Measurements from ENCODE around the gene LY6G5C. TPM values are rescaled to one million over a fixed set of nuclear protein-coding genes. Genes with fewer than 3 reads are reported as not detected.

The LY6G5C gene
- total and polyA plus RNA-seq, 12 donors, result 1.2 to 3.5 (median 2.0) TPM

DNA sequence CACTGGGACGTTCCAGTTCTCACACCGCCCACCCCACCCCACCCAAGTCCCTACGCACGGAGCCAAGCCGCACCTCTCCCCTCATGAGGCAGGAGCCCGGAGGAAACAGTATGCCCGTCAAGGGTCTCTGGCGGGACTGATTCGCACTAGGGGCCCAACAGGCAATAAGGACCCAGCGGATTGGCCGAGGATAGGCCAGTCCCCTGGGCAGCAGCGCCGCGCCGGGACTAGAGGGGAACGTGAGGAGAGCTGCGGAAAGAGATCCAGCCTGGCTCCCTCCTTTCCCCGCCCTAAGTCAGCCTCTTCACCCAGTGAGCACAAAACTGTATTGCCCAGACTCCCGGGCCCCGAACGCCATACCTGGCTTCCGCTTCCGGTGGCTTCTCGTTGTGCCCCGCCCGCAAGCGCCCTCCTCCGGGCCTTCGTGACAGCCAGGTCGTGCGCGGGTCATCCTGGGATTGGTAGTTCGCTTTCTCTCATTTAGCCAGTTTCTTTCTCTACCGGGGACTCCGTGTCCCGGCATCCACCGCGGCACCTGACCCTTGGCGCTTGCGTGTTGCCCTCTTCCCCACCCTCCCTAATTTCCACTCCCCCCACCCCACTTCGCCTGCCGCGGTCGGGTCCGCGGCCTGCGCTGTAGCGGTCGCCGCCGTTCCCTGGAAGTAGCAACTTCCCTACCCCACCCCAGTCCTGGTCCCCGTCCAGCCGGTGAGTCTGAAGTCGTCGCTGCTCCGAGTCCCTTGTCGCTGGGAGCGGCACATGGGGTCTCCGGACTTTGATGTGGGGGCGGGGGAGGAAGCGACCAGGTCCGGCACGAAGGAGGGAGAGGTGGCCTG is 15.1 kb downstream of the LY6G5C start, which contains the start of gene CSNK2B:
CSNK2B (plus strand) TSS at position 580 of the 836 bp plus-strand sequence. CDS start 752 bp downstream, outside the sequence.
- 0 to 1% methylated on average over 63 of the region's 63 CpGs for WGBS, 2 donors
- Histone ChIP-seq H3K27me3 (no peaks in the 10 kb centered on the region), H3K9me3 (no peaks in the 10 kb centered on the region), H3K36me3 (peaks cover 0 to 64% (median 37%) of the 10 kb centered on the region in 9 donors), H3K4me1 (peaks cover 14 to 62% (median 52%) of the 10 kb centered on the region in 9 donors), H3K27ac (peak within 1 kb of the TSS; percentile 70 to 98 (median 96)), H3K4me3 (peak within 1 kb of the TSS; percentile 59 to 98 (median 82))
- intact Hi-C loops (cut with DNase I), result loop anchor here in 2 of 10 donors (5.0 to 10.0 kb wide), 4 partner anchors 123 to 1749 kb away; partner anchors contain the start of genes CUTA (in 1 of the 2), DDX39B (in 1 of the 2) and PHF1 (in 1 of the 2)
- TF ChIP-seq, protein P1, sequence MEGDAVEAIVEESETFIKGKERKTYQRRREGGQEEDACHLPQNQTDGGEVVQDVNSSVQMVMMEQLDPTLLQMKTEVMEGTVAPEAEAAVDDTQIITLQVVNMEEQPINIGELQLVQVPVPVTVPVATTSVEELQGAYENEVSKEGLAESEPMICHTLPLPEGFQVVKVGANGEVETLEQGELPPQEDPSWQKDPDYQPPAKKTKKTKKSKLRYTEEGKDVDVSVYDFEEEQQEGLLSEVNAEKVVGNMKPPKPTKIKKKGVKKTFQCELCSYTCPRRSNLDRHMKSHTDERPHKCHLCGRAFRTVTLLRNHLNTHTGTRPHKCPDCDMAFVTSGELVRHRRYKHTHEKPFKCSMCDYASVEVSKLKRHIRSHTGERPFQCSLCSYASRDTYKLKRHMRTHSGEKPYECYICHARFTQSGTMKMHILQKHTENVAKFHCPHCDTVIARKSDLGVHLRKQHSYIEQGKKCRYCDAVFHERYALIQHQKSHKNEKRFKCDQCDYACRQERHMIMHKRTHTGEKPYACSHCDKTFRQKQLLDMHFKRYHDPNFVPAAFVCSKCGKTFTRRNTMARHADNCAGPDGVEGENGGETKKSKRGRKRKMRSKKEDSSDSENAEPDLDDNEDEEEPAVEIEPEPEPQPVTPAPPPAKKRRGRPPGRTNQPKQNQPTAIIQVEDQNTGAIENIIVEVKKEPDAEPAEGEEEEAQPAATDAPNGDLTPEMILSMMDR (IDR thresholded peaks at IDR 0.05), result peak in 5 of 9 donors; percentile 12 to 42 (median 27)
- DNase-seq (peak; percentile 98 to 99), ATAC-seq (peak; percentile 89 to 94 (median 92))

DNA sequence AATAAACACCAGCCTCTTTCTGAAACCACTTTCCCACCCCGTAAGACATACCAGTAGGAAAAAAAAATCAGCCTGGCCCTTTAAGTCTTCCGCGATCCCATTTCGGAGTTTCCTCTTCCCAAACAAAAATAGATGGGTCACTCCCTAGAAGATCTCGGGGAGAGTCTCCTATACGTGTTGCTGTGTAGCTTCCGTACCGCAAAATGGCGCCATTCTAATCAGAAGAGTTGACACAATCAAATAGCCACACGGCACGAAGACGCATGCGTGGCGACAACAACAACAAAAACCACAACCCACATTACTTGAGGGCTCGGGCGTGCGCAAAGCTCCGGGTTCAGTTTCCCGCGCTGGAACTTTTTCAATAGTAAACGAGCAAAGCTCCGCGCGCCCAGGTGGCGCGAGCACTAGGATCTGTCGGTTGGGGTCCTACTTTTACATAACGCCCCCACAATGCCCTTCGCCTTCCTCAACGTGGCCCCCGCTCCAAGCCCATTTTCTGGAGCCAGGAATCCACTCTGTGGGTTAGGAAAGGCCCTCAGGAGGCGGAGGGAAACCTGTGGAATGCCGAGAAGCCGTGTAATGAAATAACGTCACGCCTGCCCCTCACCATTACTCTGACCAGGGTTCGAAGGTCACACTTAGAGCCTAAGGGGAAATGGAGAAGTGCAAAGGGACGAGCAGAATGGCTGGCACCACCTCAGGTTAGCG is 15.9 kb downstream of the LY6G5C start, which contains the start of gene GPANK1:
GPANK1 (minus strand) TSS at position 208 of the 711 bp plus-strand sequence. CDS start 519 bp downstream, outside the sequence.
- DNase-seq, result peak; percentile 86 to 95
- Histone ChIP-seq H3K9me3 (no peaks in the 10 kb centered on the region), H3K27me3 (no peaks in the 10 kb centered on the region), H3K36me3 (peaks cover 0 to 56% (median 31%) of the 10 kb centered on the region in 9 donors), H3K4me3 (peak within 1 kb of the TSS; percentile 56 to 98 (median 82)), H3K27ac (peak within 1 kb of the TSS; percentile 70 to 98 (median 96)), H3K4me1 (peaks cover 14 to 63% (median 57%) of the 10 kb centered on the region in 9 donors)
- peak; percentile 47 to 86 (median 73) for ATAC-seq
- intact Hi-C loops (cut with DNase I), result loop anchor here in 2 of 10 donors (5.0 to 10.0 kb wide), 4 partner anchors 123 to 1750 kb away; partner anchors contain the start of genes CUTA (in 1 of the 2), DDX39B (in 1 of the 2) and PHF1 (in 1 of the 2)
- 0 to 1% methylated on average over 39 of the region's 39 CpGs for WGBS, 2 donors
- TF ChIP-seq, protein P1 (IDR thresholded peaks at IDR 0.05), result no peak

DNA sequence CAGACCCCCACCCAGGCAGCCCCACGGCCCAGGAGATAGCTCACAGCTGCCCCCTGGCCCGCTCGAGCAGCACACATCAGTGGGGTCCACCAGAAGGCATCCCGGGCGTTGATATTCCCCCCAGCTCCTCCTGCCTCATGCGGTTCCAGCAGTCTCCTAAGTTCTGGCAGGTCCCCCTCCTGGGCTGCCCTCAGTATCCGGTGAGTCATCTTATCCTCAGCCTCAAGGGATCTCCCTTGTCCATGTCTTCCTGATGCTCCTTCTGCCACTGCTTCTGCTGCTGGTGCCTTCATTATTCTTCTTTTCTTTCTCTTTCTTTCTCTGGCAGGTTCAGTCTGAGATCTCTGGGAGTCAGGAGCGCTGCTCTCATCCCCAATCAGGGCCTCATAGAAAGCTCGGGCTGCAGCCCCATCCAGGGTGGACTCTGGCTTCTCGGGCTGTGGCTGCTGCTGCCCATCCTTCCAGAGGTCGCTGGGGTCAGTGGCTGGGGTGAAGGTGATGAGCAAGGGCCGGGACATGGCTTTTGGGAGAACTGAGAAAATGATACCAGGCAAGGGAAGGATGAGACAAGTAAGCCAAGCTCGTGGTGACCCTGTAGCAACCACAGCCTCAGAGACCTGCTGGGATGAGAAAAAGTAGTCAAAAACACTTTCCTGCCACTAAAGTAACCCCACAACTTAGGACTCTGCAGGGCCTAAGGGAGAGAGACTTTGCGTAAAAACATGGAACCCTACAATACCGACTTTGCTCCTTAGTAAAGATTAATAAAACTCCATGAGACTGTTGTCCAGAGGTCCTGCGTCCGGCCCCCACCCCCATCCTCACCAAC is 16.7 kb downstream of the LY6G5C start:
- Histone ChIP-seq H3K9me3 (no peaks in the 10 kb centered on the region), H3K36me3 (peaks cover 0 to 48% (median 24%) of the 10 kb centered on the region in 9 donors), H3K4me1 (peaks cover 20 to 70% (median 65%) of the 10 kb centered on the region in 9 donors), H3K4me3 (peak overlapping the region; percentile 56 to 98 (median 82)), H3K27me3 (no peaks in the 10 kb centered on the region), H3K27ac (peak overlapping the region; percentile 49 to 98 (median 96))
- TF ChIP-seq, protein P1 (IDR thresholded peaks at IDR 0.05), result no peak
- DNase-seq, result peak; percentile 29 to 56
- intact Hi-C loops (cut with DNase I), result loop anchor here in 1 of 10 donors (10.0 kb wide), 1 partner anchor 1751 kb away; the partner anchor contains the start of genes CUTA and PHF1
- ATAC-seq, result peak in 1 of 8 donors; percentile 11
- 8 to 11% methylated on average over 17 of the region's 17 CpGs for WGBS, 2 donors
